ENCODE measurements around the gene VEZT. TPM values are rescaled to one million over a fixed set of nuclear protein-coding genes. Genes with fewer than 3 reads are reported as not detected.

The VEZT gene
- total RNA-seq, 1 donor from 2014 or later: 73.0 TPM

Other genes starting within 250 kb of the VEZT start
- gene NDUFA12, start 214.1 kb upstream of the VEZT start, total RNA-seq: 78.9 and 104 TPM in 2 replicates
- 10.2 and 17.1 TPM in 2 replicates for gene NR2C1, start 144.2 kb upstream of the VEZT start, total RNA-seq
- 9.2 and 15.9 TPM in 2 replicates for gene FGD6, start 340 bp upstream of the VEZT start, total RNA-seq